GM08714 (cell line): ENCODE data around the gene SAP30L.

Experiments used
- H3K4me3 ChIP-seq: fragments of 200-500 bp; sonication (Bioruptor generic); 2 replicates; pipeline ENCODE4 v1.5.1; 2014; ENCODE audit warnings: mild to moderate bottlenecking, low read length, inconsistent platforms
- ZNF274 ChIP-seq: IDR thresholded peaks from 2 replicates; pipeline ENCODE4 v1.6.1; 2012; ENCODE audit warnings: mild to moderate bottlenecking, low read depth, low read length

Gene SAP30L

GRCh38 chr5:154437281-154437965 lies 8.4 kb upstream of the SAP30L start:
- no peak overlapping the region for H3K4me3 ChIP-seq
- TF ChIP-seq ZNF274 = no peak

GRCh38 chr5:154440540-154440939 lies 5.3 kb upstream of the SAP30L start:
- H3K4me3 ChIP-seq = no peak overlapping the region
- no peak for TF ChIP-seq ZNF274

- TF ChIP-seq ZNF274 = no peak
- H3K4me3 ChIP-seq = no peak overlapping the region
Observed at GRCh38 chr5:154442801-154443200, 3.0 kb upstream of the SAP30L start.

- H3K4me3 ChIP-seq = peak overlapping the region; percentile 91
- TF ChIP-seq ZNF274 = no peak
Observed at GRCh38 chr5:154444556-154445421, 1.0 kb upstream of the SAP30L start.

GRCh38 chr5:154446195-154447088 lies 645 bp downstream of the SAP30L start:
- TF ChIP-seq ZNF274 = no peak

GRCh38 chr5:154447089-154447725 lies 1.4 kb downstream of the SAP30L start:
- H3K4me3 ChIP-seq = peak overlapping the region; percentile 94
- TF ChIP-seq ZNF274 = no peak

More at GRCh38 chr5:154446195-154447088, 645 bp downstream of the SAP30L start:
- peak overlapping the region; percentile 94 for H3K4me3 ChIP-seq

GRCh38 chr5:154449786-154450185 lies 4.0 kb downstream of the SAP30L start:
- no peak overlapping the region for H3K4me3 ChIP-seq
- no peak for TF ChIP-seq ZNF274

- no peak for TF ChIP-seq ZNF274
- no peak overlapping the region for H3K4me3 ChIP-seq
Observed at GRCh38 chr5:154451957-154452356, 6.2 kb downstream of the SAP30L start.

GRCh38 chr5:154455585-154455984 lies 9.8 kb downstream of the SAP30L start:
- no peak for TF ChIP-seq ZNF274
- H3K4me3 ChIP-seq = no peak overlapping the region

GRCh38 chr5:154456540-154456939 lies 10.7 kb downstream of the SAP30L start:
- H3K4me3 ChIP-seq = no peak overlapping the region
- TF ChIP-seq ZNF274 = no peak

- TF ChIP-seq ZNF274 = no peak
- no peak overlapping the region for H3K4me3 ChIP-seq
Observed at GRCh38 chr5:154459015-154459414, 13.2 kb downstream of the SAP30L start.

GRCh38 chr5:154460172-154460571 lies 14.4 kb downstream of the SAP30L start:
- no peak overlapping the region for H3K4me3 ChIP-seq
- no peak for TF ChIP-seq ZNF274

- no peak overlapping the region for H3K4me3 ChIP-seq
- no peak for TF ChIP-seq ZNF274
Observed at GRCh38 chr5:154461531-154461930, 15.7 kb downstream of the SAP30L start.

GRCh38 chr5:154464438-154464837 lies 18.6 kb downstream of the SAP30L start:
- no peak for TF ChIP-seq ZNF274
- no peak overlapping the region for H3K4me3 ChIP-seq
